GM15510 (cell line): ENCODE results near the gene UNC13B.

Experiments
- POLR2A ChIP-seq: IDR thresholded peaks from 3 replicates; pipeline ENCODE4 v1.6.1; 2011; ENCODE audit warnings: borderline replicate concordance; ENCODE audit not compliant: insufficient read length; ENCODE audit errors: extremely low read depth

Gene UNC13B

DNA sequence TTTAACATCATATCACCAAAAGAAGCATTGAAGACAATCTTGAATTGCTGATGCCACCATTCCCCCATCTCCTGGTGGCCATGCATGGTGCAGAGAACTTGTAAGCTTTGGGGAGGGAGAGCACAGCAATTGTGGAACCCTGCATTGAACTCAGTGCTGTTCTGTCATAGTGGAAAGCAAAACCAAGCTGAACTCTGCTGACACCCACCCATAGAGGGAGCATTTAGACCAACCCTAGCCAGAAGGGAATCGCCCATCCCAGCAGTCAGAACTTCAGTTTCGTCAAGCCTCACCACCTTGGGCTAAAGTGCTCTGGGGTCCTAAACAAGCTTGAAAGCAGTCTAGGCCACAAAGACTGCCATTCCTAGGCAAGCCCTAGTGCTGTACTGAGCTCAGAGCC is 290.7 kb downstream of the UNC13B start:
- no peak for TF ChIP-seq POLR2A

DNA sequence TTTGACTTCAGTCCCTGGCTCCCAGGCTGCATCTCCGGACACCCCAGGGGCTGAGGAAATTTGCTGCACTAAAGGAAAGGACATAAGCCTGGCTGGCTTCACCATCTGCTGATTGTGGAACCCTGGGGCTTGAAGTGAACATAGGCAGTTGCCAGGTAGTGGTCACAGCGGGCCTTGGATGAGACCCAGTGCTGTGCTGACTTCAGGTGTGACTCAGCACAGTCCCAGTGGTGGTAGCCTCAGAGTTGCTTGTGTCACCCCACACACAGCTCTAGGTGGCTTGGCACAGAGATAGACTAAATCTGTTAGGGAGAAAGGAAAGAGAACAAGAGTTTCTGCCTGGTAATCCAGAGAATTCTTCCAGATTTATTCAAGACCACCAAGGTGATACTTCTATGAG is 292.0 kb downstream of the UNC13B start:
- no peak for TF ChIP-seq POLR2A
